NCI-H510A treated with DMSO at 0.1 percent for 48 hours (cell line): ENCODE data around the gene NDUFB8.

ENCODE experiments used
- DNase-seq: peaks from one replicate; lab custom pipeline; 2025; lab: John Stamatoyannopoulos, UW

NDUFB8 gene

DNA sequence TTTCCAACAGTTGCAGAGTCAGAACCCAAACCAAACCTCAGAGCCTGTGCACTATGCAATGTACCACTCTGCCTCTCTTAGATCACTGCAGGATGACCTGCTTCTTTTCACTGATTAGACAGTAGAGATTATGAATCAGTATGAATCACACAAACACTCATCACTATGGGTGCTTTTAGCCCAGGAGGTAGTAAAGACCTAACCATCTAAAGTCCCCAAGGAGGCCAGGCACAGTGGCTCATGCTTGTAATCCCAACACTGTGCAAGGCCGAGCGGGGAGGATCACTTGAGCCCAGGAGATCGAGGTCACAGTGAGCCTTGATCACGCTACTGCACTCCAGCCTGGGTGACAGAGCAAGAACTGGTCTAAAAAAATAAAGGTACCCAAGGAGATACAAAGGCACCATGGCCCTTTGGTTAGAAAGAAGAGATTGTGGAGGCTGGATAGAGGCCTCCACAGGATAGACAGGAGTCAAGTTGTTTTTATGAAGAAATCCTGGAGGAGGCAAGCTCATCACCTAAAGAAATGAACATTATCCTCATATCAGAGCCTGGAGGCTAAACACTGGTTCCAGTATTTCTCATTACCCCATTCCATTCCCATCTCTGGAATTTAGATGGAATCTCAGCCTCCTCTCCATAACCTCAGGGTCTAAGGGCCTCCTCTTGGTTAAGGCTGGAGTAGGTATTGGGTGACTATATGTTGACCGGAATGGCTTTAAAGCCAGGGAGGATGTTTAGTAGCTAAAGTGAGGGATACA, 22.9 kb downstream of the NDUFB8 start:
- no peak for DNase-seq

DNA sequence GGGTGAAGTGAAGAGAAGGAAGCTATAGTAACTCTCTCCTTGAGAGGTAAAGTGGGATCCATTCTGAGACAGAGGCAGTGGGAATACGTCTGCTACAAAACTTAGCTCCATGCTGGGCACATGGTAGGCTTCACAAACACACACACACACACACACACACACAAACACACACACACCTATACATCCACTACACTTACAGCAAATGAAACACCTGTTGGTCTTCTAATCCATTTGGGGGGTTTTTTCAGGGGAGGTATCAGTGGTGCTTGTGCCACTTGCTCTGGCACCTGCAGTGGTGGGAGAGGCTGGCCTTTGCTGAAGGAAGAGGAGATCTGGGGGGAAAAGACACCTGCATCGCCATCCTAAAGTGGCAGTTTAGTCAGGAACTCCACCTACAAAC, 24.5 kb downstream of the NDUFB8 start:
- no peak for DNase-seq

DNA sequence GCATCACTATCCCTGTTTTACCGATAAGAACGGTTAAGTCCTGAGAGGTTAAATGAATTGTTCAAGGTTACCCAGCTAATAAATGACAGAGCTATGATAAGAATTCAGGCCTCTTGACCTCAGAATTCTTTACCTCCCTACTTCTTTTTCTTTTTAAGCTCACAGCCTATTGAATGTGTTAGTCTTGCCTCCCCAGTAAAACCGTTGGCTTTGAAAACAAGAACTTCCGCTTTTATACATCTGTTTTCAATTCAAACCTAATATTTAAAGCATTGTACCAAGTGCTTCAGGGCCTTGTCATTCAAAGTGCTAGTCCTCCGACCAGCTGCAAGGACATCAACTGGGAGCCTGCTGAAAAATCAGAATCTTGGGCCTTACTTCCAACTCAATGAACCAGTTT, 25.6 kb downstream of the NDUFB8 start:
- no peak for DNase-seq

DNA sequence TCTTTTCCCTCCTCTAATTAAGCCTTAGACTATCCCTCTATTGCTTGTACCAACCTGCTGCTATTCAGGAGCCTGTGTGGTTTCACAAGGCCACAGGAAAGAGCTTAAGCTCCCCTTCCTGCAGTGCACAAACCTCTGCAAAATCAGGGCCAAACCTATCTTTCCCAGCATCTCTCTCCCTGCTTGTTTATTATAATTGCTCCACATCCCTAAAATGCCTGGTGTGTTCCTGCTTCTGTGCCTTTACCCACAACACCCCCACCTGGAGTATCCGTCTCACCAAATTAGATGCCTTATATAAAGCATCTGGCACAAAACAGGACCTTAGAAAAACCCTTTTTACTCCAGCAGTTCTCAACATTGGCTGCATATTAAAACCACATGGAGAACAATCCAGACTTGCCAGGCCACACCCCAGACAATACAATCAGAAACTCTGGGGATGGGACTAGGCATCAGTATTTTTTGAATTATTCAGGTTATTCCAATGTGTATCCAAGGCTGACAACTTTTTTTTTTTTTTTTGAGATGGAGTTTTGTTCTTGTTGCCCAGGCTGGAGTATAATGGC, 26.7 kb downstream of the NDUFB8 start:
- DNase-seq, result no peak

DNA sequence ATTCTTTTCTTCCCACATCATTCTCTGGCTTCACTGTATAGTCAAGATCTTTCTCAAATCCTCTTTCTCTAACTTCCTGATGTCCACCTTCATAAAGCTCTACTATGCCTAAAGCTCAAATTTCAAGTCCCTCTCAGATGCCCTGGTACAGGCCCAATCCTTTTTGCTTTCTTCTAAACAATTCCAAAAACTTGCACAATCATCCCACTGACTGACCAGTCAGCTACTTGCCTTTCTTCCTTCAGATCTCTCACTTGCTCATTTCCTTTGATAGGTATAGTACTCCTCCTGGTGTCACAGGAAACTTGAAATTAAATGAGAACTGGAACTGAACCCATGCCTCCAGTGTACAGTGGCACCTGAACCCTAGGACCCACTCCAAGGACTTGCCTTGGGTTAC, 28.2 kb downstream of the NDUFB8 start:
- DNase-seq, result no peak

DNA sequence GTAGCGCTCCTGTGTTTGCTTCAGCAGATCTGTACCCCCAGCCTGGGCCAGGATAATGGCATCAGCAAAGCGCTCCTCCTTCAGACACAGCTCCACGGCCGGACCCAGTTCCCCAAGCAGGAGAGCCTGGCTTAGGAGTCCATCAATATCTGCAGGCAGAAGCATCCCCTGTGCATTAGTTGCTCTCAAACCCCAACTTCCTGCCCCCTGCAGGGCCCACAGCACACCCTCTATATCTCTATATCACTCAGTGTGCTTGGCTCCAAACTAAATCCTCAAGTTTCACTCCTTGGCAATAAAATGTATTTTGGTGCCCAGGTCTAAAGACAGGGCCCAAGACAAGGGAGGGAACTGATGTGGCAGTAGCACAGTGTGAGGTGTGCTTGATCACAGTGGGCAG, 31.6 kb downstream of the NDUFB8 start:
- DNase-seq, result no peak

DNA sequence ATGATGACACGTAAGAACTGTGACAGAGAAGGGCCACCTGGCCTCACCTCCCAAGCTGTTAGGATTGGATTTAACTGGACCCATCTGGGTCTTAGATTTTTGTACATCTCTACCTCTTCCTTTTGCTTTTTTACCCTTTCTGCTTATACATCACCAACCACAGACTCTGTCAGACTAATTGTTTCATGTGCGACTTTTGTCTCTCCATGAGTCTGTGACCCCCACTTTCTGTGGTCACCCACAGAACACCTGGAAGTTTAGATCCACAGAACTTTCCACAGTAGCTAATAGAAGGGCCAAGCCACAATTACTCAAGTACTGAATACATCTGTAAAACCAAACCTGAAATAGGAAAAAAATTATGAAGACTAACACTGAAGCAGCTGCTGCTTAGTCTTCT, 33.1 kb downstream of the NDUFB8 start:
- DNase-seq, result no peak

DNA sequence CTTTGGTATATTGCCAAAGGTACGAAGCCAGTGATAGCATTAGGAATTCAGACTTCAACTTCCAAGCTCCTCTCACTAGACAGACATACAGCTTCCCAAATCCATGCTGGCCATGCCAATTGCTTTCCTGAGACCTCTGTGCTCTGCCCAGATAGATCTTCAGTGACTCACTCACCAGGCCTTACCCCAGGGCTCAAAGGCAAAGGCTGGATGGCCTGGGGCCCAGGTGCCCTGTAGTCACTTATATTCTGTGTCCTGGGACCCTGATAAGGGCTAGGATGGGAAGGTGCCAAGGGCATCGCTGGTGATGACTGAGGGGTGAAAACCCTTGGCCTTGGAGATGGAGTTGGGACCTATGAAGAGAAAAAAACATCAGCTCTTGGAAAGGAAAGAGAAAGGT, 39.1 kb downstream of the NDUFB8 start:
- DNase-seq, result no peak

DNA sequence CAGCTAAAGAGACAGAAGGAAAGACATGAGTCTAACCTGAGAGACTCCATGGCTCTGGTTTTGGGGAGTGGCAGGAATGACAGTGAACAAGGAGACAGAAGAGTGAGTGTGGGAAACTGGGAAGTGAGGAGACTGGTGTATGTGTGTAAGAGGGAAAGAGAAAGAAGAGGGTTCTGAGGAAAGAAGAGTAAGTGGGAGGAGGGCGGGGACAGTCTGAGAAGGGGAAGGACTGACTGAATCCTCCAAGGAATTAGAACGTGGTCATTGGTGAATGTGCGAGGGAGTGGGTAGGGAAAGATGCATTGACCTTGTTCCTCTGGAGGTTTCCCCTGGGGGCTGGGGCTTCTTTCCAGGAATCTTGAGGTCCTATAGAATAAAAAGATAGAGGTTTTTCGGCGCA, 40.3 kb downstream of the NDUFB8 start:
- DNase-seq, result no peak

DNA sequence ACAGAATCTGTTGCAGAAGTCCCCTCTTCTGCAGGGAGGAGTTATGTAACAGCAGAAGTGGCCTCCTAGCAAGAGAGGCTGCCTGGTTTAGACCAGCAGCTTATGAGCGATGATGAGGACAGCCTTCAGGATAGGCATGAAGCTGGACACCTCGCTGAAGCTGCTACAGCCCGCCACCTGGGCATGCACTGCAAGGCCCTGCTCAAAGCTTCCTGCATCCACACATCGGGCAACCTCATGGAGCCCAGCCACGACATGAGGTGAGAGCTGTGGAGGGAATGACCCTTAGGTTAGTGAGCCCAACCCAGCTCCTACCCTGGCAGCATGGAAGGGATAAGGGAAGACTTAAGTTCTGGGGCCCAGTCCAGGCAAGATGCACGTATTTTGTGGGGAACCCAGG, 42.1 kb downstream of the NDUFB8 start:
- no peak for DNase-seq

DNA sequence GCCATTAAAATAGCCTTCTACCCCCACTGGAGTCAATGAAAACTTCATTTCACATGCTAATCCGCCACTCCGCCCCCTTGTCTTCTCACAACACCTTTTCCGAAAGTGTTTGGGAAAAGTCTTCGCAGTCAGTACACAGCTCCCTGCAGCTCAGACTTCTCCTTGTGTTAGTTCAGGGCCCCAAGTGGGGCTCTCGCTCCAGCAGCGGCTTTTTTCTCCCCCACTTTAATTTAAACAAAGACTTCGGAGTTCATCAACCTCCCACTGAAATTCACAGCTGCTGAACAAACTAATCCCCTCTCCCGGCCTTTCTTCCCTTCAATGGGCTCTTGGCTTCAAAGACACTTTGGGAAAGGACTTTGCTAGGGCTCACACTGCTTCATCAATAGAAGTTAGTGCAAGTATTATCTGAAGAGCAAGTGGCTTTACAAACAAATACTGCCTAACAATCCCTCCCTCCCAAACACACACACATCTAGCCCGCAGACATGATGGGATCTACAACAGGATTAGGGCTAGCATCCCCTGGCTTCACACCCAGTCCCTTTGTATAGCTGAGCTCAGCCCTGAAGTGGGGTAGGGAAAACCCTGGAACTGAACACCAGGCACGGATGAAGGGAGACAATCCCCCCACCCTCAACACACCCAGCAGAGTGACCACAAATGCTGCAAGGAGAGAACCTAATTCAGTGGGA, 43.7 kb downstream of the NDUFB8 start:
- no peak for DNase-seq

DNA sequence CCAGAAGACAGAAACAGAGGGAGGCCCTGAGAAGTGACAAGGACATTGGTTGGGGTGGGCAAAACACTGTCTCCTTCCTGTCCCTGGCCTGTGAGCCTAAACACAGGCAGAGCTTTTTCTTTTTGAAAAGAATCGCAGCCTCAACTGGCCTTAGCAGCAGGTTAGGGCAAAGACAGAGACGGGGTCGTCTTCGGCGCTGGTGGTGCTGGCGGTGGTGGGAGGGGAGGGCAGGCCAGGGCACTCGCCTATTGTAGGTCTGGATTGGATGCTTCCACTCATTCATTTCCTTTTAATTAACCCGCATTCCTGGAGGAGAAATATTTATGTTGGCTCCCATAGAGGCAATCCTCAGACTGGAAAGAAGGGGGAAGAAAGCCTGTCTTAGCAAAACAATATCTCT, 44.3 kb downstream of the NDUFB8 start:
- no peak for DNase-seq

DNA sequence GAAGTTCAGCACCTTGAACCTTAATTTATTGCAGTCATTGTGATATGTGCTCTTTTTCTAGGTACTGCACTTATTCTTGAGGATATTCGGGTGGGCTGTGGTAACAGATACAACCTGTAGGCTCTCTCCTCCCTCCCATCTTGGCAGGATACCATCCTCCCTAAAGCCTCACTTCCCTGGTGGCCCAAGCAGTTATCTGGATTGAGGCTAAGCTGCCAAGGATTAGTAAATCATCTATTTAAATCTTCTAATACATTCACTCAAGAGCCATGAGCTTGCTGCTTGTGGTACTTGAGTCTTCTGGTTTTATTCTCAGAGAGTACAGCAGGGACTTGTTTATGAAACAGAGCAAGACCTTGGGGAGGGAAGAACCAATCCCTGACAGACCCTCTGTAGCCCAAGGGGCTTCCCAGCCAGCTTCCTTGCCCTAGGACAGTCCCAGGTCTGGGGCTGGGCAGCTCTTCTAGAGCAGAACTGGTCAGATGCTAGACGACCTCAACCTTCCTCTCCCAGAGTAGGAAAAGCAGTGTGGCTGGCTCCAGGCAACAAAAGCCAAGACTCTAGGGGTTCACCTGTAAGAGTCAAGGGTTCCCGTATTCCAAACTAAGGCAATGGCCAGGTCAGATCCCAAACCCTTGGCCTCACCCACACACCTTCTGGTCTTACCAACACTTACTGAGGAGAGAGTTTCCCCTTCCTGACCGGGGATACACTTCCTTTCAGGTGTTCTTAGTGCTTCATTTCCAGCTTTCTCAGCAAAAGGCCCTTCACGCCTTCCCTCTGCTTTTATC, 45.6 kb downstream of the NDUFB8 start:
- no peak for DNase-seq

DNA sequence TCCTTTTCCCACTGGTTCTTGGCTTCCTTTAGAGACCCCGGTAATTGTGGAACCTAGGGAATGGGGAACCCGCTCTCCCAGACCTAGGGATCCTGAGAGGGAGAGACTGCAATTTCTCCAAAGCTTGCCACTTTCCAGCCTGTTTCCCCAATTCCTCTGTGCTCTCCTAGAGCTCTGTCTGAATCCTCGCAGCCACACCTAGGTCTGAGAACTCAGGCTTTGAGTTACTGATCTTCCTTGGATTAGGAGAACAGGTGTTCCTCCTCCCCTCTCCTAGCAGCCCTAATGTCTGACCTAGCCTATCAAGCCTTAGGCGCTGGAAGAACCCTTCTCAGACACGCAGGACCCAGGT, 46.9 kb downstream of the NDUFB8 start:
- no peak for DNase-seq

DNA sequence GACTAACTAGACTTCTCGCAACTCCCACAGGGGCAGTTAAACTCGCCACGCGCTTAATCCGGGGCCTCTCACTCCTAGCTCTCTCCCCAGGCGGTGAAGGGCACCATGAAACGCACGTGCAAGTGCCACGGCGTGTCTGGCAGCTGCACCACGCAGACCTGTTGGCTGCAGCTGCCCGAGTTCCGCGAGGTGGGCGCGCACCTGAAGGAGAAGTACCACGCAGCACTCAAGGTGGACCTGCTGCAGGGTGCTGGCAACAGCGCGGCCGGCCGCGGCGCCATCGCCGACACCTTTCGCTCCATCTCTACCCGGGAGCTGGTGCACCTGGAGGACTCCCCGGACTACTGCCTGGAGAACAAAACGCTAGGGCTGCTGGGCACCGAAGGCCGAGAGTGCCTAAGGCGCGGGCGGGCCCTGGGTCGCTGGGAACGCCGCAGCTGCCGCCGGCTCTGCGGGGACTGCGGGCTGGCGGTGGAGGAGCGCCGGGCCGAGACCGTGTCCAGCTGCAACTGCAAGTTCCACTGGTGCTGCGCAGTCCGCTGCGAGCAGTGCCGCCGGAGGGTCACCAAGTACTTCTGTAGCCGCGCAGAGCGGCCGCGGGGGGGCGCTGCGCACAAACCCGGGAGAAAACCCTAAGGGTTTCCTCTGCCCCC, 47.4 kb downstream of the NDUFB8 start:
- DNase-seq, result peak; percentile 75

DNA sequence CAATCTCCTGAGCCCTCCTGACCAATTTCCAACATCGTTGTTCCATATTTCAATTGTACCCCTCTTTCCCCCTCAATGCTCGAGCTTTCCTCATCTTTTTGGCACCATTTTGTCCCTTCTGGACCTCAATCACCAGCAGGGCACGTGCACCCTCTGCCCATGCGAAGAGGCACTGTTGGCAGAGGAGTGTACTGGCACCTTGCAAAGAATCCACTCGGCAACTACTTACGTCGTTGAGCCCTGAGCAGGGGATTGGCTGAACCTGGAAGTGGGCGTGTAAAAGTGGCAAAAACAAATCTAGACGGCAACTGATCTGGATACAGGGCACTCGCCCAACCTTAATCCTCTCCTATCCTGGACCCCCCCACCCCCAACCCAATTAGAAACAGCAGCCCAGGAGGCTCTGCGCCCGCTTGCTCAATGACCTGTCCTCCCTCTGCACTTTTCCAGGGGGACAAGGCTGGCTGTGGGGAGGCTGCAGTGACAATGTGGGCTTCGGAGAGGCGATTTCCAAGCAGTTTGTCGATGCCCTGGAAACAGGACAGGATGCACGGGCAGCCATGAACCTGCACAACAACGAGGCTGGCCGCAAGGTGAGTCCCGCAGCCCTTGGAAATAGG, 48.1 kb downstream of the NDUFB8 start:
- peak; percentile 89 for DNase-seq

DNA sequence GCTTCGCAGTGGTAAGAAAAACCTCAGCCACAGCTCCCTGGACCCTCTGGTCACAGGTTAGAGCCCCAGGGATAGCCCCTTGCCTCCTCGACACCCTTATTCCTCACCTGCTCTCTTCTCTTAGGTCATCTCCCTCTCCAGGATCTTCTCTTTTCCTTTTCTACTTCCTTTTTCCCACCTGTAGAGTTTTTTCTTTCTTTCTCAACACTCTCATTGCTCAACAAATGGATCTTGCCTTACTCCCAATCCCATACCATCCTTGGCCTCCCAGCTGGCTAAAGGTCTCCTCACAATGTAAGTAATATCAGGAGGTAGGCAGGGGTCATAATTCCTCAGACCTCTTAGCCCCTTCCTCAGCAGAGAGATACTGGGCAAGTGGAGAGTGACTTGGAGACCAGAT, 49.7 kb downstream of the NDUFB8 start:
- DNase-seq, result no peak

DNA sequence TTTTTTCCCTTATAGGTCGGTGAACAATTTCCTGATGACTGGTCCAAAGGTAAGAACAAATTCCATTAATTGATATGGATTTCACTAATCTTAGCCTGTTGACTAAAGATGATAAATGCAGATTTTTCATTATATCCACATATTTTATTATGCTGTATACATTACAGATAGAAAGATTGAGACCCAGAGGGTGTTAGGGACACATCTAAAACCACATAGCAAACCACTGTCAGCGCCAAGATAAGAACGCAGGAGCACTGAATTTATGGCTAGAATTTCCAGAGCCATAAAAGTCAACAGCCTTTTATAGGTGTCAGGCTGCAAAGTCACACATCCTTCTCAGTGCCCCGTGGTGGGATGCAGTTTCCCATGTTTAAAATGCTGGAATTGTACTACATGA, 50.6 kb downstream of the NDUFB8 start:
- DNase-seq, result no peak

DNA sequence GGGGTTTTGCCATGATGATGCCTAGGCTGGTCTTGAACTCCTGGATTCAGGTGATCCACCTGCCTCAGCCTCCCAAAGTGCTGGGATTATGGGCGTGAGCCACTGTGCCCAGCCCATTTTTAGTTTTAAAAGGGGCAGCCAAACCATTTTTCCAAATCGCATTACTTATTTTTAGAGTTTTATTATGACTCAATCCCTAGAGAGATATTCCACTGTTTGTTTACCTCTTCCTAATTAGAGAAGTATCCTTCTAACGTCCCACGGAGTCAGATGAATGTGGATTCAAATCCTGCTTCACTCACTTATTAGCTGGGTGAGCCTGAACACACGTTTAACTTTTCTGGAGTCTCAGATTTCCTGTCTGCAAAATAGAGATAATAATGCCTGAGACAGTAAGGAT, 51.7 kb downstream of the NDUFB8 start:
- DNase-seq, result no peak
